CD4-positive, alpha-beta T cell treated with Interleukin-1 beta for 1 hour (primary cell): ENCODE measurements around the gene CSNK1G1.
A peak's percentile ranks its signal among the peaks of the same experiment; 100 is the strongest.
"Not testable (repeated sequence)": the region's sequence is repeated elsewhere in the genome, so short reads cannot be mapped to it uniquely, and the experiment has no call there.

Experiments
- DNase-seq, 2 donors: peaks; one replicate each; pipeline ENCODE4 v3.0.0-alpha.2; 2020 to 2022

The CSNK1G1 gene

DNA sequence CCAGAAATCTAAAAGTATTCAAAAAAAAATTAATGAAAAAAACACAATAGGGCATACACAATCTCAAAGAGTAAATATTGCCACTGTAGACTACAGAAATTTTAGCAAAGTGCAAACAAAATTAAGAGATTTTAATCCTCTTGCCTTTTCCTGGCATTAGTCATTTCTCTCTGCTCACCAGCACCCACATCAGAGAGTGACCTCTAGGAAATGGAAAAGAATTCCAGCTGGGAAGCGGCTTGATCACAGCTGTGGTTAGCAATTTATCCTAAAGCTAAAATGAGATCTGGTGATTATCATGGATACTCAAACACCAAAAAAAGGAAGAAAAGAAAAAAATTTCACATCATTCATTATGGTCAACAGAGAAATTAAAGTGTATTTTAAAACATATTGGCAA is 7.5 kb downstream of the CSNK1G1 start:
- DNase-seq = no peak

GRCh38 chr15:64346242-64346641 is 9.7 kb downstream of the CSNK1G1 start:
- not testable (repeated sequence) for DNase-seq

GRCh38 chr15:64344651-64345294 is 11.2 kb downstream of the CSNK1G1 start:
- no peak for DNase-seq

DNA sequence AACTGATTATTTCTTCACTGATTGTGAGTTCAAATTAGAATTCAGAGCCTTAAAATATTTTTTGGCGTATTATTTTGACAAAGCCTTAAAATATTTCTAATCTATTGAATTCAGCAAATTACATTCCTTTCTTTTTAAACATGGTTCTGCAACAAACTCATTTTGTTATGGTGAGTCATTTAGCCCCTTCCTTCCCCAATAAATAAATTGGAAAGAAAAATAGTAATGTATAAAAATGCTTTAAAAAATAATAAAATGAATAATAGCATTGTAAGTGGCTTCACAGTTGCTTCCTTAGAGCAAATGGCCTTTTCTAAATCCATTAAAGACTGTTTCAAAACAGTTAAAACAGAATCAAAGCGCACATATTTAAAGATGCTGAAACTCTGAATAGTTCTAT is 12.1 kb downstream of the CSNK1G1 start:
- no peak for DNase-seq

GRCh38 chr15:64343222-64343621 is 12.8 kb downstream of the CSNK1G1 start:
- no peak for DNase-seq

DNA sequence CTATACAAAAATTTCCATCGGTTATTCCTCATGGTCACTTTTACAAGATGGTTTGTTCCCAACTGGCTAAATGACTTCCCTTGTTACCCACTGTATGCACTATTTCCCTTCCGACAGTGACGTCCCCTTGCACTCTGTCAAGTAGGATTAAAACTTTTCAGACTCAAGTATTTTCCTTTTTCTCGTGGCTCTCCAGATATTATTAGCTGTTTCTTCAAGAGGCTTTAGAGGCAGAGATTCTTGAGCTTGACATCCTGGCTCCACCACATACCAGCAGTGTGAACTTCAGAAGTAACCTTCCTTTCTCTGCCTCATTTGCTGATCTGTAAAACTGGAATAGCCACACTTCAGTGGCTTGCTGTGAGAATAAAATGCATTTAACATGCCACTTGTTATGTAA is 14.0 kb downstream of the CSNK1G1 start:
- no peak for DNase-seq

DNA sequence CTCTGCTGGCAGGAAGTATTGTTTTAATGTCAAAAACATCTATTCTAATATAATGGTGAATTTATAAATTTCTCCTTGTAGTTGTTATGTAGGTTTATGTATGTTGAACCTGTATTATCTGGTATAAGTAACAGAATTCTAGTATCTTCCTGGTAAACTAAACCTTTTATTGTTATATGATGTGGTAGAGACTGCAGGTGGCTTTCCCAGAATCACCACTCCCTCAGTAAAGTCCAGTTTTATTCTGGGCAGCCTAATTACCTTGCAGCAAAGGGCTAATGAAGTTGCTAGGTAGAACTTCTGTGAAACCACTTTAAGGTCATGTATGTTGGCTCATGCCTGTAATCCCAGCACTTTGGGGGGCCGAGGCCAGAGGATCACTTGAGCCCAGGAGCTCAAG is 15.6 kb downstream of the CSNK1G1 start:
- DNase-seq = no peak

GRCh38 chr15:64337761-64338160 is 18.2 kb downstream of the CSNK1G1 start:
- DNase-seq = no peak

DNA sequence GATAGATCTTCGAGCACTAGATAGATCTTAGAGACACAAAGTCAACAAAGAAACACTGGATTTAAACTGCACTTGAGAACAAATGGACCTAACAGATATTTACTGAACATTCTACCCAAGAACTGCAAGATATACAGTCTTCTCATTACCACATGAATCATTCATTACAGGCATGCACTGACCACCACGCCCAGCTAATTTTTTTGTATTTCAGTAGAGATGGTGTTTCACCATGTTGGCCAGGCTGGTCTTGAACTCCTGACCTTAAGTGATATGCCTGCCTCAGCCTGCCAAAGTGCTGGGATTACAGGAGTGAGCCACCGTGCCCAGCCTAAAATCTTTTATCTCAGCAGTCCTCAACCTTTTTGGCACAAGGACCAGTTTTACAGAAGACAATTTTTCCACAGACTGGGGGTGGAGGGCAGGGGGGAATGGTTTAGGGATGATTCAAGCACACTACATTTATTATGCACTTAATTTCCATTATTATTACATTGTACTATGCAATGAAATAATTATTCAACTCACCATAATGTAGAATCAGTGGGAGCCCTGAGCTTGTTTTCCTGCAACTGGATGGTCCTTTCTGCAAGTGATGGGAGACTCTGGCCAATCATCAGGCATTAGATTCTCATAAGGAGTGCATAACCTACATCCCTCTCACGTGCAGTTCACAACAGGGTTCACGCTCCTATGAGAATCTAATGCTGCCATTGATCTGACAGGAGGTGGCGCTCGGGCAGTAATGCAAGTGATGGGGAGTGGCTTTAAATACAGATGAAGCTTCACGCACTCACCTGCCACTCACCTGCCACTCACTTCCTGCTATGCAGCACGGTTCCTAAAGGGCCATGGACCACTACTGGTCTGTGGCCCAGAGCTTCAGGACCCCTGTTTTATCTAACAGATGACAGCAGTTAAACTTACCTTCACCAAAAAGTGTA is 21.7 kb downstream of the CSNK1G1 start:
- peak; percentile 23 to 55 for DNase-seq

DNA sequence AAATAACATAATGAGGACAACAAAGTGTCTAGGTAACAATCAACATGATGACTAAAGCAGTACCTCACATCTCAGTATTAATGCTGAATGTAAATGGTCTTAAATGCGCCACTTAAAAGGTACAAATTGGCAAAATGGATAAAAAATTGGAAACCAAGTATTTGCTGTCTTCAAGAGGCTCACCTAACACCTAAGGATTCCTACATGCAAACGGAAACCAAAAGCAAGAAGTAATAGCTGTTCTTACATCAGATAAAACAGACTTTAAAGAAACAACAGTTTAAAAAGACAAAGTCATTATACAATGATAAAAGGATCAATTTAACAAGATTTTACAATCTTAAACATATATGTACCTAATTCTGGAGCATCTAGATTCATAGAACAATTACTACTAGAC is 22.5 kb downstream of the CSNK1G1 start:
- DNase-seq = no peak

- not testable (repeated sequence) for DNase-seq
Measured at GRCh38 chr15:64331668-64332067, 24.3 kb downstream of the CSNK1G1 start.

DNA sequence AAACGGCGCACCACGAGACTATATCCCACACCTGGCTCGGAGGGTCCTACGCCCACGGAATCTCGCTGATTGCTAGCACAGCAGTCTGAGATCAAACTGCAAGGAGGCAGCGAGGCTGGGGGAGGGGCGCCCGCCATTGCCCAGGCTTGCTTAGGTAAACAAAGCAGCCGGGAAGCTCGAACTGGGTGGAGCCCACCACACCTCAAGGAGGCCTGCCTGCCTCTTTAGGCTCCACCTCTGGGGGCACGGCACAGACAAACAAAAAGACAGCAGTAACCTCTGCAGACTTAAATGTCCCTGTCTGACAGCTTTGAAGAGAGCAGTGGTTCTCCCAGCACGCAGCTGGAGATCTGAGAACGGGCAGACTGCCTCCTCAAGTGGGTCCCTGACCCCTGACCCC is 29.0 kb downstream of the CSNK1G1 start:
- DNase-seq = not testable (repeated sequence)

GRCh38 chr15:64326458-64326857 is 29.5 kb downstream of the CSNK1G1 start:
- not testable (repeated sequence) for DNase-seq

DNA sequence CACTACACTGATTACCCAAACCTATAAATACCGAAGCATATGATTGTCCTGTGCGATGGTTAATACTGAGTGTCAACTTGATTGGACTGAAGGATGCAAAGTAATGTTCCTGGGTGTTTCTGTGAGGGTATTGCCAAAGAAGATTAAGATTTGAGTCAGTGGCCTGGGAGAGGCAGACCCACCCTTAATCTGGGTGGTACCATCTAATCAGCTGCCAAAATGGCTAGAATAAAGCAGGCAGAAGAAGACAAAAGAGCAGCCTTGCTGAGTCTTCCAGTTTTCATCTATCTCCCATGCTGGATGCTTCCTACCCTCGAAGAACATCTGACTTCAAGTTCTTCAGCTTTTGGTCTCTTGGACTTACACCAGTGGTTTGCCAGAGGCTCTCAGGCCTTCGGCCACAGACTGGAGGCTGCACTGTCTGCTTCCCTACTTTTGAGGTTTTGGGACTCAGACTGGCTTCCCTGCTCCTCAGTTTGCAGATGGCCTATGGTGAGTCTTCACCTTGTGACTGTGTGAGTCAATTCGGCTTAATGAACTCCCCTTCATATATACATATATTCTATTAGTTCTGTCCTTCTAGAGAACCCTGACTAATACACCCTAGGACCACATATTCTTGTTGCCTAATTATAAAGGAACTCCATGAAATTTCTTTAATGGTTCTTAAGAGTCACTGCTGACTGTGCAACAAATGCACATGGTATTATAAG is 31.7 kb downstream of the CSNK1G1 start:
- DNase-seq = no peak

DNA sequence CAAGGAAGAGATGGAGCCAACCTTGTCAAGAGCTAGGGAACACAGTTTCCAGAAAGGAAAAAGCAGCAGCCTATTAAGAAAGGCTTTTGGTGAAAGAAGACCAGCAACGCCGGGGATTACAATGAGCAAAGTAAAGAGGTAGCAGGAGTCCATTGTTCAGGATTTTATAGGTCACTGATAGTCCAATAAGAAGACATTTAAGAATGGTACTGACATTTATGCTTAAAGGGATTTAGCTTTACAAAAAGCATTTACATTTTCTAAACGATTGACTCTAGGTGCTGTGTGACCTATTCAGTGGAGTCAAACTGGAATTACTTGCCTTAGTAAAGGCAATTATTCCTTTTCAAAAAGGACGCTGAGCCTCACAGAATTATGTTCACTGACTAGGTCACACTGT is 40.8 kb downstream of the CSNK1G1 start:
- no peak for DNase-seq

- no peak for DNase-seq
Measured at GRCh38 chr15:64314456-64314855, 41.5 kb downstream of the CSNK1G1 start.

- DNase-seq = no peak
Measured at GRCh38 chr15:64311566-64311965, 44.4 kb downstream of the CSNK1G1 start.

- DNase-seq = no peak
Measured at GRCh38 chr15:64310036-64310435, 45.9 kb downstream of the CSNK1G1 start.

DNA sequence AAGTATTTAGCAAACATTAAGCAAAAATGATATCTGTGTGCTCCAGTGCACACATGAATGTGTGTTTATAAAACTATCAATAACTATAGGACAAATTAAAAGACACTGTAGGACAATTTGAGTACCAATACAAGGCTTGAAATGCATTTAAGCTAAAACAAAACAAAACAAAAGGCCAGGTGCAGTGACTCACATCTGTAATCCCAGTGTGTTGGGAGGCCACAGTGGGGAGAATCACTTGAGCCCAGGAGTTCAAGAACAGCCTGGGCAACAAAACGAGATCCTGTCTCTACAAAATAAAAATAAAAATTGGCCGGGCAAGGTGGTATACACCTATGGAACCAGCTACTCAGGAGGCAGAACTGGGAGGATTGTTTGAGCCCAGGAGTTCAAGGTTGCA is 50.7 kb downstream of the CSNK1G1 start:
- DNase-seq = no peak

GRCh38 chr15:64289550-64289949 is 66.4 kb downstream of the CSNK1G1 start:
- no peak for DNase-seq

GRCh38 chr15:64288999-64289398 is 67.0 kb downstream of the CSNK1G1 start:
- DNase-seq = no peak

GRCh38 chr15:64288577-64288976 is 67.4 kb downstream of the CSNK1G1 start:
- DNase-seq = no peak

- DNase-seq = no peak
Measured at GRCh38 chr15:64287953-64288352, 68.0 kb downstream of the CSNK1G1 start.

- no peak for DNase-seq
Measured at GRCh38 chr15:64286473-64286872, 69.5 kb downstream of the CSNK1G1 start.
